ENCODE results near the gene PDZD2. TPM values are rescaled to one million over a fixed set of nuclear protein-coding genes. Genes with fewer than 3 reads are reported as not detected.

The PDZD2 gene
- total RNA-seq, 1 experiment from 2014 or later: not detected

DNA sequence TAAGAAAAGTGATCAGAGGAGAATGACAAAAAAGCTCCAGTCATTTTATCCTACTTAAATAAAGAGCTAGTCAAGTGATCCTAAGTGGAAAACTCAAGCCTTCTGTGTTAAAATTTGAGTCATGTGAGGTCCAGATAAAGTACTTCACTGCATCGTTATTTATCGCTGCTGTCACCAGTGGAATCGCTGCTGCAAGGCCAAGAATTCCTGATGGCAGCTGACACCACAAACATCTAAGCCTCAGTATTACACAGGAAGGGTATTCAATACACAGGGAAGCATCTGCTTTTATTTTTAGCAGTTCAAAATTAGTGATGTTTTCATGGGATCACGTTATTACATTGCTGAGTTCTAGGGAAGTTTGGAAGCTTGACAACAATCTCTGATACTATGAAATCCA lies 344.9 kb downstream of the PDZD2 start:
- no peaks in the 10 kb centered on the region for H4K20me1 ChIP-seq (ENCODE audit: insufficient read depth)
- no peak overlapping the region for H3K4me2 ChIP-seq
- no peaks in the 10 kb centered on the region for H3K9me2 ChIP-seq (ENCODE audit: insufficient read depth)
- DNase-seq: no peak
- H3K79me2 ChIP-seq (ENCODE audit: low read depth): no peaks in the 10 kb centered on the region
- peaks cover 92% of the 10 kb centered on the region for H3K27me3 ChIP-seq (ENCODE audit: insufficient read depth, low read depth)
- CTCF ChIA-PET: no interaction called here
- no peak for TF ChIP-seq CTCF (conservative IDR thresholded peaks at IDR 0.05)
- TF ChIP-seq EZH2 (IDR thresholded peaks at IDR 0.05; ENCODE audit: low read depth): no peak
- no peaks in the 10 kb centered on the region for H3K36me3 ChIP-seq (ENCODE audit: low read depth)
- no peaks in the 10 kb centered on the region for H3F3A ChIP-seq (ENCODE audit: insufficient read depth, low read depth)
- H3K4me3 ChIP-seq: no peak overlapping the region
- no peak overlapping the region for H2AFZ ChIP-seq
- H3K9me3 ChIP-seq (ENCODE audit: insufficient read depth, low read depth): no peaks in the 10 kb centered on the region
- no TSS peak for BruUV-seq (replicated peaks)
- no peak overlapping the region for H3K27ac ChIP-seq
- H3K4me1 ChIP-seq (replicated peaks; ENCODE audit: insufficient read depth): no peaks in the 10 kb centered on the region
- POLR2A ChIA-PET (ENCODE audit: unreplicated experiment): no interaction called here
- intact Hi-C loops (cut with micrococcal nuclease; ENCODE audit: unreplicated experiment): no loop called here

GRCh38 chr5:31984691-31985090 lies 345.8 kb downstream of the PDZD2 start:
- H3K4me1 ChIP-seq (replicated peaks; ENCODE audit: insufficient read depth): no peaks in the 10 kb centered on the region
- H3K79me2 ChIP-seq (ENCODE audit: low read depth): no peaks in the 10 kb centered on the region
- no peaks in the 10 kb centered on the region for H3K36me3 ChIP-seq (ENCODE audit: low read depth)
- H4K20me1 ChIP-seq (ENCODE audit: insufficient read depth): no peaks in the 10 kb centered on the region
- ChIA-PET CTCF (no interaction called here), POLR2A (ENCODE audit: unreplicated experiment) (no interaction called here)
- H2AFZ ChIP-seq: no peak overlapping the region
- H3K27ac ChIP-seq: no peak overlapping the region
- intact Hi-C loops (cut with micrococcal nuclease; ENCODE audit: unreplicated experiment): no loop called here
- no peaks in the 10 kb centered on the region for H3K9me2 ChIP-seq (ENCODE audit: insufficient read depth)
- H3K9me3 ChIP-seq (ENCODE audit: insufficient read depth, low read depth): no peaks in the 10 kb centered on the region
- peaks cover 93% of the 10 kb centered on the region for H3K27me3 ChIP-seq (ENCODE audit: insufficient read depth, low read depth)
- no TSS peak for BruUV-seq (replicated peaks)
- H3K4me2 ChIP-seq: no peak overlapping the region
- DNase-seq: no peak
- no peaks in the 10 kb centered on the region for H3F3A ChIP-seq (ENCODE audit: insufficient read depth, low read depth)
- TF ChIP-seq CTCF (conservative IDR thresholded peaks at IDR 0.05) (no peak), EZH2 (IDR thresholded peaks at IDR 0.05; ENCODE audit: low read depth) (no peak)
- no peak overlapping the region for H3K4me3 ChIP-seq

GRCh38 chr5:31986101-31986500 lies 347.2 kb downstream of the PDZD2 start:
- intact Hi-C loops (cut with micrococcal nuclease; ENCODE audit: unreplicated experiment): no loop called here

More at GRCh38 chr5:31986101-31986500, 347.2 kb downstream of the PDZD2 start:
- Histone ChIP-seq H2AFZ (no peak overlapping the region), H3K9me3 (ENCODE audit: insufficient read depth, low read depth) (no peaks in the 10 kb centered on the region), H4K20me1 (ENCODE audit: insufficient read depth) (no peaks in the 10 kb centered on the region), H3K9me2 (ENCODE audit: insufficient read depth) (no peaks in the 10 kb centered on the region), H3K4me3 (no peak overlapping the region), H3K27me3 (ENCODE audit: insufficient read depth, low read depth) (peaks cover 93% of the 10 kb centered on the region), H3K36me3 (ENCODE audit: low read depth) (no peaks in the 10 kb centered on the region), H3K4me1 (replicated peaks; ENCODE audit: insufficient read depth) (no peaks in the 10 kb centered on the region), H3K79me2 (ENCODE audit: low read depth) (no peaks in the 10 kb centered on the region), H3K4me2 (no peak overlapping the region), H3F3A (ENCODE audit: insufficient read depth, low read depth) (no peaks in the 10 kb centered on the region), H3K27ac (no peak overlapping the region)
- POLR2A ChIA-PET (ENCODE audit: unreplicated experiment): no interaction called here
- TF ChIP-seq EZH2 (IDR thresholded peaks at IDR 0.05; ENCODE audit: low read depth) (no peak), CTCF (conservative IDR thresholded peaks at IDR 0.05) (no peak)
- BruUV-seq (replicated peaks): no TSS peak
- no peak for DNase-seq
- CTCF ChIA-PET: no interaction called here

Measured in PC-9 (cell line).